Measurements from ENCODE around the gene NEXMIF. TPM values are rescaled to one million over a fixed set of nuclear protein-coding genes. Genes with fewer than 3 reads are reported as not detected.

The NEXMIF gene
- total and polyA plus RNA-seq, 2 of the 8 experiments (the other 6 are each of a cell fraction or from before 2014, with no cell fraction given) = 0.18 to 0.73 TPM

- WGBS, 2 experiments (ENCODE audit: extremely low coverage in 1 of 2, insufficient coverage in 1 of 2, insufficient read length in 1 of 2, insufficient replicate concordance in 2 of 2, low coverage in 1 of 2, low lambda C conversion rate in 2 of 2, missing lambda C conversion rate in 1 of 2) = 86% methylated on average over 1 of the region's 1 CpG; no CpG with 5 or more reads in 1 of the 2 experiments
- H3K79me2 ChIP-seq (ENCODE audit: control insufficient read depth in 1 of 2, insufficient read depth in 2 of 2, low read length in 2 of 2) = no peaks in the 10 kb centered on the region
- H2BK5ac ChIP-seq (ENCODE audit: low read depth, low read length) = no peak overlapping the region
- no peak overlapping the region for H3K4me3 ChIP-seq (ENCODE audit: extremely low read depth in 1 of 4, insufficient read depth in 2 of 4, low read depth in 3 of 4, low read length in 4 of 4)
- no peak overlapping the region for H3K14ac ChIP-seq (ENCODE audit: insufficient read length)
- H2AFZ ChIP-seq (ENCODE audit: low read length) = no peak overlapping the region
- H4K20me1 ChIP-seq (replicated peaks in 1 of 2; ENCODE audit: control insufficient read depth in 1 of 2, insufficient read depth in 2 of 2, low read length in 2 of 2) = no peaks in the 10 kb centered on the region
- no peak overlapping the region for H3K4me2 ChIP-seq (ENCODE audit: insufficient read depth in 1 of 2, low read depth in 2 of 2, low read length in 2 of 2)
- H3K36me3 ChIP-seq (ENCODE audit: control insufficient read depth in 2 of 4, insufficient read depth in 4 of 4, low read length in 3 of 4) = no peaks in the 10 kb centered on the region
- no peak overlapping the region for H2BK20ac ChIP-seq (ENCODE audit: low read length)
- H3K23ac ChIP-seq (ENCODE audit: insufficient read length) = no peak overlapping the region
- no peak overlapping the region for H2AK5ac ChIP-seq (ENCODE audit: low read depth, low read length)
- H3K79me1 ChIP-seq (ENCODE audit: low read depth, low read length) = no peaks in the 10 kb centered on the region
- no peak for FAIRE-seq
- H3K9me3 ChIP-seq (ENCODE audit: insufficient read depth in 2 of 2, low read depth in 1 of 2, low read length in 1 of 2) = no peaks in the 10 kb centered on the region
- no peak overlapping the region for H2BK12ac ChIP-seq (ENCODE audit: low read depth, low read length)
- CTCF ChIA-PET (ENCODE audit: partially characterized antibody) = interaction anchor here (1.0 to 1.1 kb wide), 1 partner anchor 14 kb away, joined by 3 to 4 read pairs; no protein-coding TSS in a partner anchor
- H3K23me2 ChIP-seq (ENCODE audit: low read depth, low read length) = no peaks in the 10 kb centered on the region
- H4K8ac ChIP-seq (ENCODE audit: extremely low read depth, insufficient read depth, low read length) = no peak overlapping the region
- DNase-seq (ENCODE audit: low read depth in 1 of 2, low spot score in 2 of 2) = no peak
- no peak overlapping the region for H3K18ac ChIP-seq (ENCODE audit: extremely low read depth, low read length)
- H3K27me3 ChIP-seq (replicated peaks in 1 of 4; ENCODE audit: control insufficient read depth in 3 of 4, extremely low read depth in 1 of 4, insufficient read depth in 3 of 4, low read length in 3 of 4) = no peaks in the 10 kb centered on the region
- H3K27ac ChIP-seq (ENCODE audit: low read depth, low read length) = no peak overlapping the region
- H3K4me1 ChIP-seq (replicated peaks in 1 of 4; ENCODE audit: control insufficient read depth in 3 of 4, insufficient read depth in 4 of 4, low read length in 3 of 4) = no peaks in the 10 kb centered on the region
- H3K9ac ChIP-seq (replicated peaks in 1 of 4; ENCODE audit: extremely low read depth in 1 of 4, low read depth in 3 of 4, low read length in 3 of 4) = no peak overlapping the region
- H2BK15ac ChIP-seq (ENCODE audit: low read length) = no peak overlapping the region
- POLR2A ChIA-PET (ENCODE audit: partially characterized antibody) = no interaction called here
- H3K4ac ChIP-seq (replicated peaks; ENCODE audit: insufficient read length, low read depth, low read length) = no peak overlapping the region
- H4K5ac ChIP-seq (ENCODE audit: insufficient read length, low read depth, low read length) = no peak overlapping the region
- H4K91ac ChIP-seq (replicated peaks; ENCODE audit: insufficient read length, low read length) = no peak overlapping the region
- no peak overlapping the region for H2BK120ac ChIP-seq (replicated peaks; ENCODE audit: low read depth, low read length)
- H3K56ac ChIP-seq (replicated peaks; ENCODE audit: insufficient read length, low read depth, low read length) = no peak overlapping the region
- TF ChIP-seq ATF3 (IDR thresholded peaks at IDR 0.05; ENCODE audit: insufficient read depth, low read depth, low read length) (no peak), MAX (IDR thresholded peaks at IDR 0.05) (no peak), SIRT6 (IDR thresholded peaks at IDR 0.05; ENCODE audit: low read length) (no peak), RFX5 (IDR thresholded peaks at IDR 0.05; ENCODE audit: borderline replicate concordance, low read depth, low read length) (no peak), FOSL1 (IDR thresholded peaks at IDR 0.05; ENCODE audit: insufficient read depth, low read depth, low read length) (no peak), BRCA1 (IDR thresholded peaks at IDR 0.05; ENCODE audit: low read depth, low read length) (no peak), RAD21 (IDR thresholded peaks at IDR 0.05 in 1 of 2, conservative IDR thresholded peaks at IDR 0.05 in 1 of 2; ENCODE audit: low read depth in 2 of 2, low read length in 2 of 2) (no peak)
Measured at GRCh38 chrX:74774988-74775387, 150.3 kb downstream of the NEXMIF start.
